Tibial nerve (tissue), 4 donors: ENCODE results near the gene VIPR2.

Experiments
- EP300 ChIP-seq, 2 donors: sonication (generic); formaldehyde crosslinking; IDR thresholded peaks; one replicate each; pipeline ENCODE4 v1.6.1; 2017; ENCODE audit warnings: antibody characterized with exemption in 2 of 2, mild to moderate bottlenecking in 1 of 2
- POLR2A ChIP-seq, 2 donors: fragments of 450-650 bp; IDR thresholded peaks; one replicate each; pipeline ENCODE4 v1.6.1; 2017; ENCODE audit warnings: antibody characterized with exemption in 2 of 2, mild to moderate bottlenecking in 2 of 2, moderate library complexity in 2 of 2
- TF ChIP-seq, protein P1 (sequence below), 5 experiments: fragments of 200-600 bp in 3 of 5; fragments of 450-650 bp in 2 of 5; sonication (generic) in 3 of 5; IDR thresholded peaks; one replicate each; pipeline ENCODE4 v1.5.1; 2016 to 2019; ENCODE audit warnings: antibody characterized with exemption in 5 of 5, mild to moderate bottlenecking in 3 of 5, moderate library complexity in 2 of 5

DNA sequence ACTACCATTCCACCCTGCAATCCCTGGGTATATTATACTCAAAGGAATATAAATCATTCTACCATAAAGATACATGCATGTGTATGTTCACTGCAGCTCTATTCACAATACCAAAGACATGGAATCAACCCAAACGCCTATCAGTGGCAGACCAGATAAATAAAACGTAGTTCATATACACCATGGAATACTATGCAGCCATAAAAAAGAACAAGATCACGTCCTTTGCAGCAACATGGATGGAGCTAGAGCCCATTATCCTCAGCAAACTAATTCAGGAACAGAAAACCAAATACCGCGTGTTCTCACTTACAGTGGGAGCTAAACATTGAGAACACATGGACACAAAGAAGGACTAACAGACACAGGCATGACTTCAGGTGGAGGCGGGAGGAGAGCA lies 150.0 kb downstream of the VIPR2 start:
- TF ChIP-seq POLR2A (IDR thresholded peaks at IDR 0.05) (no peak), EP300 (IDR thresholded peaks at IDR 0.05) (no peak)
- TF ChIP-seq, protein P1, sequence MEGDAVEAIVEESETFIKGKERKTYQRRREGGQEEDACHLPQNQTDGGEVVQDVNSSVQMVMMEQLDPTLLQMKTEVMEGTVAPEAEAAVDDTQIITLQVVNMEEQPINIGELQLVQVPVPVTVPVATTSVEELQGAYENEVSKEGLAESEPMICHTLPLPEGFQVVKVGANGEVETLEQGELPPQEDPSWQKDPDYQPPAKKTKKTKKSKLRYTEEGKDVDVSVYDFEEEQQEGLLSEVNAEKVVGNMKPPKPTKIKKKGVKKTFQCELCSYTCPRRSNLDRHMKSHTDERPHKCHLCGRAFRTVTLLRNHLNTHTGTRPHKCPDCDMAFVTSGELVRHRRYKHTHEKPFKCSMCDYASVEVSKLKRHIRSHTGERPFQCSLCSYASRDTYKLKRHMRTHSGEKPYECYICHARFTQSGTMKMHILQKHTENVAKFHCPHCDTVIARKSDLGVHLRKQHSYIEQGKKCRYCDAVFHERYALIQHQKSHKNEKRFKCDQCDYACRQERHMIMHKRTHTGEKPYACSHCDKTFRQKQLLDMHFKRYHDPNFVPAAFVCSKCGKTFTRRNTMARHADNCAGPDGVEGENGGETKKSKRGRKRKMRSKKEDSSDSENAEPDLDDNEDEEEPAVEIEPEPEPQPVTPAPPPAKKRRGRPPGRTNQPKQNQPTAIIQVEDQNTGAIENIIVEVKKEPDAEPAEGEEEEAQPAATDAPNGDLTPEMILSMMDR (IDR thresholded peaks at IDR 0.05) = no peak
